ENCODE measurements around the gene CD200. TPM values are rescaled to one million over a fixed set of nuclear protein-coding genes. Genes with fewer than 3 reads are reported as not detected.

Gene CD200
- total RNA-seq, 6 experiments from 2014 or later, result 0.25 to 0.40 TPM; not detected in 4

- DNase-seq (no peak), ATAC-seq (no peak)
- no peak overlapping the region for H3K27ac ChIP-seq
- H3K4me3 ChIP-seq, result no peak overlapping the region
- no peaks in the 10 kb centered on the region for H3K9me3 ChIP-seq
- TF ChIP-seq POLR2A (IDR thresholded peaks at IDR 0.05) (no peak), CTCF (IDR thresholded peaks at IDR 0.05) (no peak)
- H3K36me3 ChIP-seq, result no peaks in the 10 kb centered on the region
- no peaks in the 10 kb centered on the region for H3K27me3 ChIP-seq
- intact Hi-C loops (cut with DNase I), result no loop called here
- 36% methylated on average over 3 of the region's 3 CpGs for WGBS (ENCODE audit: insufficient coverage, low coverage, low lambda C conversion rate, missing lambda C conversion rate)
- no peaks in the 10 kb centered on the region for H3K4me1 ChIP-seq
Measured at GRCh38 chr3:112393360-112393728, 60.4 kb downstream of the CD200 start.

- H3K4me1 ChIP-seq, result no peaks in the 10 kb centered on the region
- H3K27ac ChIP-seq, result no peak overlapping the region
- H3K27me3 ChIP-seq, result no peaks in the 10 kb centered on the region
- no peaks in the 10 kb centered on the region for H3K9me3 ChIP-seq
- 55% methylated on average over 3 of the region's 4 CpGs for WGBS (ENCODE audit: insufficient coverage, low coverage, low lambda C conversion rate, missing lambda C conversion rate)
- no peaks in the 10 kb centered on the region for H3K36me3 ChIP-seq
- TF ChIP-seq CTCF (IDR thresholded peaks at IDR 0.05) (no peak), POLR2A (IDR thresholded peaks at IDR 0.05) (no peak)
- ATAC-seq (no peak), DNase-seq (no peak)
- intact Hi-C loops (cut with DNase I), result no loop called here
- H3K4me3 ChIP-seq, result no peak overlapping the region
Measured at GRCh38 chr3:112394003-112394640, 61.2 kb downstream of the CD200 start.

- WGBS (ENCODE audit: insufficient coverage, low coverage, low lambda C conversion rate, missing lambda C conversion rate), result 30% methylated on average over 5 of the region's 5 CpGs
- H3K4me1 ChIP-seq, result no peaks in the 10 kb centered on the region
- DNase-seq (no peak), ATAC-seq (no peak)
- H3K9me3 ChIP-seq, result no peaks in the 10 kb centered on the region
- TF ChIP-seq CTCF (IDR thresholded peaks at IDR 0.05) (no peak), POLR2A (IDR thresholded peaks at IDR 0.05) (no peak)
- no peaks in the 10 kb centered on the region for H3K36me3 ChIP-seq
- H3K27ac ChIP-seq, result no peak overlapping the region
- no peak overlapping the region for H3K4me3 ChIP-seq
- intact Hi-C loops (cut with DNase I), result no loop called here
- no peaks in the 10 kb centered on the region for H3K27me3 ChIP-seq
Measured at GRCh38 chr3:112395181-112395895, 62.4 kb downstream of the CD200 start.

- WGBS (ENCODE audit: insufficient coverage, low coverage, low lambda C conversion rate, missing lambda C conversion rate), result 0% methylated on average over 1 of the region's 1 CpG
- Histone ChIP-seq H3K36me3 (no peaks in the 10 kb centered on the region), H3K4me1 (no peaks in the 10 kb centered on the region), H3K9me3 (no peaks in the 10 kb centered on the region), H3K27me3 (no peaks in the 10 kb centered on the region), H3K27ac (no peak overlapping the region), H3K4me3 (no peak overlapping the region)
- DNase-seq, result no peak
- no peak for ATAC-seq
- intact Hi-C loops (cut with DNase I), result no loop called here
- TF ChIP-seq POLR2A (IDR thresholded peaks at IDR 0.05) (no peak), CTCF (IDR thresholded peaks at IDR 0.05) (no peak)
Measured at GRCh38 chr3:112395896-112396290, 62.9 kb downstream of the CD200 start.

All from right lobe of liver (tissue), 6 donors.